ENCODE data around the gene HLA-B.

Gene HLA-B

GRCh38 chr6:31351033-31351380 lies 6.0 kb downstream of the HLA-B start:
- Histone ChIP-seq H3K4me2 (ENCODE audit: low read length) (peak overlapping the region; percentile 78), H3K79me2 (ENCODE audit: control insufficient read depth, low read length) (peaks cover 9% of the 10 kb centered on the region), H3K4me3 (ENCODE audit: low read length) (peak overlapping the region; percentile 59), H3K27ac (ENCODE audit: low read depth, low read length) (no peak overlapping the region), H3F3A (ENCODE audit: control insufficient read depth, insufficient read depth) (peaks cover 11% of the 10 kb centered on the region; the same call in 1 of the 2 replicates), H4K20me1 (ENCODE audit: control insufficient read depth, insufficient read depth, low read depth, low read length) (peaks cover 7% of the 10 kb centered on the region; the same call in 1 of the 2 replicates), H3K36me3 (ENCODE audit: control insufficient read depth, low read length) (peaks cover 33% of the 10 kb centered on the region), H3K9me3 (ENCODE audit: control insufficient read depth, insufficient read depth, low read length) (no peaks in the 10 kb centered on the region), H3K27me3 (ENCODE audit: control insufficient read depth, low read length) (no peaks in the 10 kb centered on the region), H3K4me1 (ENCODE audit: control insufficient read depth, low read length) (peaks cover 58% of the 10 kb centered on the region), H3K9me2 (replicated peaks; ENCODE audit: control insufficient read depth, low read length) (no peaks in the 10 kb centered on the region)
- TF ChIP-seq CTCF (IDR thresholded peaks at IDR 0.05; ENCODE audit: low read depth, low read length, poor library complexity, severe bottlenecking) = no peak

- Histone ChIP-seq H3K79me2 (ENCODE audit: control insufficient read depth, low read length) (peaks cover 3% of the 10 kb centered on the region), H3K4me3 (ENCODE audit: low read length) (peak overlapping the region; percentile 59), H3K4me2 (ENCODE audit: low read length) (peak overlapping the region; percentile 78), H3K36me3 (ENCODE audit: control insufficient read depth, low read length) (peaks cover 27% of the 10 kb centered on the region), H3K9me3 (ENCODE audit: control insufficient read depth, insufficient read depth, low read length) (no peaks in the 10 kb centered on the region), H4K20me1 (ENCODE audit: control insufficient read depth, insufficient read depth, low read depth, low read length) (peaks cover 4% of the 10 kb centered on the region; the same call in 1 of the 2 replicates), H3K4me1 (ENCODE audit: control insufficient read depth, low read length) (peaks cover 53% of the 10 kb centered on the region), H3F3A (ENCODE audit: control insufficient read depth, insufficient read depth) (peaks cover 11% of the 10 kb centered on the region; the same call in 1 of the 2 replicates), H3K27me3 (ENCODE audit: control insufficient read depth, low read length) (no peaks in the 10 kb centered on the region), H3K27ac (ENCODE audit: low read depth, low read length) (no peak overlapping the region), H3K9me2 (replicated peaks; ENCODE audit: control insufficient read depth, low read length) (no peaks in the 10 kb centered on the region)
- no peak for TF ChIP-seq CTCF (IDR thresholded peaks at IDR 0.05; ENCODE audit: low read depth, low read length, poor library complexity, severe bottlenecking)
- no peak for TF ChIP-seq EZH2phosphoT487 (IDR thresholded peaks at IDR 0.05; ENCODE audit: borderline replicate concordance, low read length)
These were observed 6.6 kb downstream of the HLA-B start for GRCh38 chr6:31350196-31351032.

- Histone ChIP-seq H4K20me1 (ENCODE audit: control insufficient read depth, insufficient read depth, low read depth, low read length) (peaks cover 2% of the 10 kb centered on the region; the same call in 1 of the 2 replicates), H3K79me2 (ENCODE audit: control insufficient read depth, low read length) (no peaks in the 10 kb centered on the region), H3K4me1 (ENCODE audit: control insufficient read depth, low read length) (peaks cover 43% of the 10 kb centered on the region), H3K27me3 (ENCODE audit: control insufficient read depth, low read length) (no peaks in the 10 kb centered on the region), H3K9me2 (replicated peaks; ENCODE audit: control insufficient read depth, low read length) (no peaks in the 10 kb centered on the region), H3K4me3 (ENCODE audit: low read length) (no peak overlapping the region), H3F3A (ENCODE audit: control insufficient read depth, insufficient read depth) (peaks cover 11% of the 10 kb centered on the region; the same call in 1 of the 2 replicates), H3K27ac (ENCODE audit: low read depth, low read length) (no peak overlapping the region), H3K9me3 (ENCODE audit: control insufficient read depth, insufficient read depth, low read length) (no peaks in the 10 kb centered on the region), H3K36me3 (ENCODE audit: control insufficient read depth, low read length) (peaks cover 15% of the 10 kb centered on the region), H3K4me2 (ENCODE audit: low read length) (no peak overlapping the region)
- TF ChIP-seq CTCF (IDR thresholded peaks at IDR 0.05; ENCODE audit: low read depth, low read length, poor library complexity, severe bottlenecking) (no peak), EZH2phosphoT487 (IDR thresholded peaks at IDR 0.05; ENCODE audit: borderline replicate concordance, low read length) (no peak)
These were observed 7.7 kb downstream of the HLA-B start for GRCh38 chr6:31349301-31349700.

Measured in DOHH2 (cell line).